Chondrocyte (in vitro differentiated cells): ENCODE results near the gene PRSS1. TPM values are rescaled to one million over a fixed set of nuclear protein-coding genes. Genes with fewer than 3 reads are reported as not detected.
"Not testable (repeated sequence)": the region's sequence is repeated elsewhere in the genome, so short reads cannot be mapped to it uniquely, and the experiment has no call there.

Experiments
- DNase-seq: peaks from one replicate; pipeline ENCODE4 v3.0.0; 2021; ENCODE audit warnings: mixed read lengths, low spot score
- H3K27ac Mint-ChIP-seq: one replicate; pipeline ENCODE4 v1.8.0; 2021; ENCODE audit warnings: mild to moderate bottlenecking, moderate library complexity, mixed read lengths; ENCODE audit not compliant: unreplicated experiment
- H3K27me3 Mint-ChIP-seq: 2 replicates; pipeline ENCODE4 v1.8.0; 2021; ENCODE audit warnings: low read depth, mixed read lengths
- H3K36me3 Mint-ChIP-seq: 2 replicates; pipeline ENCODE4 v1.8.0; 2021; ENCODE audit warnings: low read depth, mixed read lengths
- H3K4me1 Mint-ChIP-seq: 2 replicates; pipeline ENCODE4 v1.8.0; 2021; ENCODE audit warnings: low read depth, mild to moderate bottlenecking, mixed read lengths
- H3K4me3 Mint-ChIP-seq: one replicate; pipeline ENCODE4 v1.8.0; 2021; ENCODE audit warnings: mild to moderate bottlenecking, moderate library complexity, mixed read lengths; ENCODE audit not compliant: unreplicated experiment
- H3K9me3 Mint-ChIP-seq: 2 replicates; pipeline ENCODE4 v1.8.0; 2021; ENCODE audit warnings: low read depth, mixed read lengths
- CTCF ChIP-seq: fragments of 200-600 bp; sonication (generic); IDR thresholded peaks from 2 replicates; pipeline ENCODE4 v1.5.0; 2021; ENCODE audit warnings: antibody characterized with exemption, mild to moderate bottlenecking, moderate library complexity
- total RNA-seq: library from RNA; stranded (reverse); gene quantifications from 3 replicates; pipeline ENCODE4 v1.2.1, GENCODE V29; 2021

The PRSS1 gene
- total RNA-seq, 1 donor from 2014 or later, result not detected

- Mint-ChIP-seq H3K36me3 (no peaks in the 10 kb centered on the region), H3K4me3 (no peak overlapping the region), H3K4me1 (no peaks in the 10 kb centered on the region), H3K9me3 (no peaks in the 10 kb centered on the region), H3K27me3 (peaks cover 33% of the 10 kb centered on the region), H3K27ac (no peak overlapping the region)
- no peak for DNase-seq
- TF ChIP-seq CTCF, result no peak
Measured at GRCh38 chr7:142776206-142776844, 27.1 kb downstream of the PRSS1 start.

DNA sequence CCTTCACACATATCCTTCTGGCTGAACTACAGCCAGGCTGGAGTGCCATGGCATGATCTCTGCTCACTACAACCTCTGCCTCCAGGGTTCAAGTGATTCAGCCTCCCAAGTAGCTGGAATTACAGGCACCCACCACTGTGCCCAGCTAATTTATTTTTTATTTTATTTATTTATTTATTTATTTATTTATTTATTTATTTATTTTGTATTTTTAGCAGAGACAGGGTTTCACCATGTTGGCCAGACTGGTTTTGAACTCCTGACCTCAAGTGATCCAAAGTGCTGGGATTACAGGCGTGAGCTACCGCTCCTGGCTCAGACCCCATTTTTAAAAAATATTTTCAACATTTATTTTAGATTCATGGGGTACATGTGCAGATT, 27.6 kb downstream of the PRSS1 start:
- not testable (repeated sequence) for H3K4me1 Mint-ChIP-seq, DNase-seq, H3K36me3 Mint-ChIP-seq, H3K9me3 Mint-ChIP-seq, H3K27ac Mint-ChIP-seq, H3K4me3 Mint-ChIP-seq
- H3K27me3 Mint-ChIP-seq, result peaks cover 33% of the 10 kb centered on the region

DNA sequence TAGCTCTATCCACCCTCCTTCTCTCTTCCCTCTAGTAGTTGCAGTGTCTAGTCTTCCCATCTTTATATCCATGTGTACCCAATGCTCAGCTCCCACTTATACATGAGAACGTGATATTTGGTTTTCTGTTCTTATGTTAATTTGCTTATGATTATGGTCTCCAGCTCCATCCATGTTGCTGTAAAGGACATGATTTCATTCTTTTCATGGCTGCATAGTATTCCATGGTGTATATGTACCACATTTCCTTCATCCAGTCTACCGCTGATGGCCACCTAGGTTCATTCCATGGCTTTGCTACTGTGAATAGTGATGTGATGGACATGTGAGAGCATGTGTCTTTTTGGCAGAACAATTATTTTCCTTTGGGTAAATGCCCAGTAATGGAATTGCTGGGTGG, 28.0 kb downstream of the PRSS1 start:
- Mint-ChIP-seq H3K36me3 (no peaks in the 10 kb centered on the region), H3K27ac (no peak overlapping the region), H3K27me3 (peaks cover 30% of the 10 kb centered on the region), H3K4me1 (no peaks in the 10 kb centered on the region), H3K4me3 (no peak overlapping the region), H3K9me3 (no peaks in the 10 kb centered on the region)
- DNase-seq, result no peak
- no peak for TF ChIP-seq CTCF

- Mint-ChIP-seq H3K27me3 (peaks cover 36% of the 10 kb centered on the region), H3K4me1 (peaks cover 5% of the 10 kb centered on the region), H3K9me3 (no peaks in the 10 kb centered on the region), H3K27ac (peak overlapping the region; percentile 47), H3K4me3 (peak overlapping the region; percentile 56), H3K36me3 (no peaks in the 10 kb centered on the region)
- TF ChIP-seq CTCF, result peak; percentile 96
- no peak for DNase-seq
Measured at GRCh38 chr7:142782922-142783900, 33.9 kb downstream of the PRSS1 start.

GRCh38 chr7:142784096-142784495, 34.8 kb downstream of the PRSS1 start:
- H3K4me1 Mint-ChIP-seq, result peaks cover 5% of the 10 kb centered on the region
- H3K4me3 Mint-ChIP-seq, result no peak overlapping the region
- H3K27me3 Mint-ChIP-seq, result peaks cover 41% of the 10 kb centered on the region
- H3K27ac Mint-ChIP-seq, result no peak overlapping the region
- H3K36me3 Mint-ChIP-seq, result no peaks in the 10 kb centered on the region
- H3K9me3 Mint-ChIP-seq, result no peaks in the 10 kb centered on the region
- TF ChIP-seq CTCF, result no peak
- no peak for DNase-seq
